ENCODE measurements around the gene MAPK10.

GRCh38 chr4:86233090-86233489 lies 126.8 kb downstream of the MAPK10 start:
- TF ChIP-seq CTCF (IDR thresholded peaks at IDR 0.05): no peak
- TF ChIP-seq POLR2A (IDR thresholded peaks at IDR 0.05): no peak
